ENCODE measurements around the gene BCL2L13. TPM values are rescaled to one million over a fixed set of nuclear protein-coding genes. Genes with fewer than 3 reads are reported as not detected.

BCL2L13 gene
- total RNA-seq, 1 experiment from 2014 or later: 26.0 TPM

DNA sequence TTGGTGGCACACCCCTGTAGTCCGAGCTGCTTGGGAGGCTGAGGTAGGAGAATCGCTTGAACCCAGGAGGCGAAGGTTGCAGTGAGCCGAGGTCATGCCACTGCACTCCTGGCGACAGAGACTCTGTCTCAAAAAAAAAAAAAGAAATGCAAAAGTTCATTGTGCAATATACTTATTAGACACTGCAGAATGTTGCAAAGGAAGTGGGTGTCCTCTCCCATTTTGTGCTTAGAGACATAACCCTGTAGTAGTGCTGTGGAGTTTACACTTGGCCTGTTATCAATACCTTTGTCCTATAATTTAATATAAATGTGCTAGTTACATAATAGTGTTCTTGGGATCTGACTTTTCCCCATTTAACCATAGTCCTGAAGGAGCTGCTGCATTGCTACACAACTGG, 9.4 kb downstream of the BCL2L13 start:
- Histone ChIP-seq H3K4me1 (ENCODE audit: insufficient read depth, low read length) (no peaks in the 10 kb centered on the region), H4K5ac (ENCODE audit: insufficient read length, low read depth, low read length) (no peak overlapping the region), H3K79me2 (ENCODE audit: insufficient read depth, low read length) (no peaks in the 10 kb centered on the region), H3K79me1 (ENCODE audit: insufficient read depth, low read depth, low read length, poor library complexity, severe bottlenecking) (no peaks in the 10 kb centered on the region), H2BK5ac (ENCODE audit: insufficient read length, low read length) (no peak overlapping the region), H2BK12ac (ENCODE audit: insufficient read length, low read depth, low read length) (no peak overlapping the region), H2BK20ac (ENCODE audit: low read depth, low read length, poor library complexity, severe bottlenecking) (no peak overlapping the region), H3K23me2 (ENCODE audit: insufficient read length, low read depth, low read length, poor library complexity, severe bottlenecking) (no peaks in the 10 kb centered on the region), H3K18ac (ENCODE audit: insufficient read length, low read depth, low read length) (no peak overlapping the region), H2BK15ac (ENCODE audit: low read depth, low read length) (no peak overlapping the region), H3K27ac (ENCODE audit: insufficient read length, low read depth, low read length) (no peak overlapping the region), H3K4me2 (ENCODE audit: insufficient read depth, insufficient read length, low read length) (no peak overlapping the region), H3K9ac (ENCODE audit: extremely low read depth, insufficient read length, low read length) (no peak overlapping the region), H3K56ac (ENCODE audit: insufficient read length, low read depth, low read length) (no peak overlapping the region), H3T11ph (ENCODE audit: low read length) (no peak overlapping the region), H2BK120ac (ENCODE audit: low read depth, low read length, poor library complexity, severe bottlenecking) (no peak overlapping the region), H2AFZ (ENCODE audit: low read length) (no peak overlapping the region), H4K91ac (ENCODE audit: insufficient read length, low read depth, low read length) (no peak overlapping the region), H3K9me3 (ENCODE audit: control insufficient read depth, low read depth, low read length) (no peaks in the 10 kb centered on the region), H3K27me3 (ENCODE audit: insufficient read depth, low read length) (no peaks in the 10 kb centered on the region), H4K8ac (replicated peaks; ENCODE audit: insufficient read length, low read depth, low read length) (no peak overlapping the region), H4K20me1 (ENCODE audit: control insufficient read depth, insufficient read depth, insufficient read length) (no peaks in the 10 kb centered on the region), H2AK5ac (ENCODE audit: insufficient read length, low read length) (no peak overlapping the region), H3K14ac (ENCODE audit: insufficient read depth, low read length) (no peak overlapping the region; the same call in 1 of the 2 replicates), H3K23ac (ENCODE audit: insufficient read length, low read depth, low read length) (no peak overlapping the region), H3K4ac (ENCODE audit: low read depth, low read length) (no peak overlapping the region)
- no peaks in the 10 kb centered on the region for H3K27me3 Mint-ChIP-seq (ENCODE audit: low read depth)
- no peak overlapping the region for H3K4me3 Mint-ChIP-seq
- WGBS (ENCODE audit: extremely low coverage, insufficient read length, low lambda C conversion rate): no CpG with 5 or more reads among the region's 5 CpGs
- peak overlapping the region in 1 of 3 experiments; percentile 77; a peak in 1 of 7 replicates for H3K27ac Mint-ChIP-seq
- H3K36me3 Mint-ChIP-seq (ENCODE audit: insufficient read depth in 1 of 3, low read depth in 3 of 3): peaks cover 0 to 8% (median 4%) of the 10 kb centered on the region in 3 experiments; a peak in 4 of 7 replicates
- DNase-seq: no peak
- no peaks in the 10 kb centered on the region for H3K9me3 Mint-ChIP-seq
- no peaks in the 10 kb centered on the region for H3K4me1 Mint-ChIP-seq
- no peak for TF ChIP-seq CTCF (conservative IDR thresholded peaks at IDR 0.05)
